ENCODE data around the gene NSF. TPM values are rescaled to one million over a fixed set of nuclear protein-coding genes. Genes with fewer than 3 reads are reported as not detected.

Gene NSF
- total and polyA plus RNA-seq, 10 of the 15 experiments (the other 5 are each of a cell fraction or from before 2014, with no cell fraction given): 6.8 to 25.6 (median 16.8) TPM

- no peak for TF ChIP-seq PRDM15 (CRISPR knock-in tag; IDR thresholded peaks at IDR 0.05)
- TF ChIP-seq MXI1 (IDR thresholded peaks at IDR 0.05; ENCODE audit: low read depth, low read length): no peak
- TF ChIP-seq KLF5 (IDR thresholded peaks at IDR 0.05; ENCODE audit: partially characterized antibody): no peak
- TF ChIP-seq NFXL1 (IDR thresholded peaks at IDR 0.05; ENCODE audit: borderline replicate concordance): no peak
- no peak for TF ChIP-seq TAF1 (IDR thresholded peaks at IDR 0.05; ENCODE audit: borderline replicate concordance, low read depth, low read length)
Observed at GRCh38 chr17:46766493-46767491, 176.3 kb downstream of the NSF start (continued).

- DNase-seq (ENCODE audit: low read depth, low spot score): no peak
- intact Hi-C loops (cut with micrococcal nuclease; ENCODE audit: unreplicated experiment) (no loop called here), in situ Hi-C loops (cut with MboI) (no loop called here)
- H3K27ac ChIP-seq (ENCODE audit: control insufficient read depth, insufficient read depth): no peak overlapping the region
- H3K4me3 ChIP-seq: no peak overlapping the region
- H3K36me3 ChIP-seq (ENCODE audit: control insufficient read depth in 2 of 2, insufficient read depth in 2 of 2, low read length in 1 of 2): no peaks in the 10 kb centered on the region
- H3K9me3 ChIP-seq (replicated peaks; ENCODE audit: control insufficient read depth, insufficient read depth, low read length): no peaks in the 10 kb centered on the region
- no TSS peak for BruUV-seq (replicated peaks)
- ChIA-PET POLR2A (no interaction called here), RAD21 (ENCODE audit: unreplicated experiment) (no interaction called here), SMC1A (ENCODE audit: uncharacterized antibody, unreplicated experiment) (no interaction called here), CTCF (no interaction called here)
- 0 out of 2 replicates have a peak, but pooled peaks cover 4% of the 10 kb centered on the region for H3K4me1 ChIP-seq (ENCODE audit: control insufficient read depth, insufficient read depth, low read length)
- H3K27me3 ChIP-seq (replicated peaks in 1 of 2; ENCODE audit: control insufficient read depth in 2 of 2, insufficient read depth in 2 of 2, low read length in 1 of 2): peaks cover 10 to 12% of the 10 kb centered on the region in 2 experiments; a peak in 3 of 4 replicates
- no peak for FAIRE-seq
- no peak for ATAC-seq
- 86% methylated on average over 15 of the region's 15 CpGs for WGBS (ENCODE audit: insufficient coverage, insufficient replicate concordance, low lambda C conversion rate, missing lambda C conversion rate)
- no peak overlapping the region for H2AFZ ChIP-seq (ENCODE audit: control insufficient read depth, low read depth, low read length)
- no peaks in the 10 kb centered on the region for H3K79me2 ChIP-seq (ENCODE audit: control insufficient read depth, insufficient read depth, low read length)
- no peak overlapping the region for H3K9ac ChIP-seq (ENCODE audit: control insufficient read depth, insufficient read depth, low read length)
- H4K20me1 ChIP-seq (ENCODE audit: control insufficient read depth, insufficient read depth): no peaks in the 10 kb centered on the region
- H3K4me2 ChIP-seq (ENCODE audit: control insufficient read depth, insufficient read depth): no peak overlapping the region
- no peak for TF ChIP-seq E2F8 (IDR thresholded peaks at IDR 0.05; ENCODE audit: low read depth, partially characterized antibody)
- no peak for TF ChIP-seq HDGF (IDR thresholded peaks at IDR 0.05)
- TF ChIP-seq TCF12 (IDR thresholded peaks at IDR 0.05; ENCODE audit: low read depth, low read length): no peak
- no peak for TF ChIP-seq SMARCA5 (IDR thresholded peaks at IDR 0.05)
- no peak for TF ChIP-seq ZBTB40 (IDR thresholded peaks at IDR 0.05; ENCODE audit: borderline replicate concordance)
- no peak for TF ChIP-seq PML (IDR thresholded peaks at IDR 0.05; ENCODE audit: low read length)
Observed at GRCh38 chr17:46768540-46768870, 178.0 kb downstream of the NSF start.

Data from GM12878 (cell line).